DND-41 (cell line): ENCODE measurements around the gene P2RY2.
"Not testable (repeated sequence)": the region's sequence is repeated elsewhere in the genome, so short reads cannot be mapped to it uniquely, and the experiment has no call there.

Experiments
- CTCF ChIP-seq: IDR thresholded peaks from 2 replicates; pipeline ENCODE4 v1.5.1; 2012; ENCODE audit warnings: borderline replicate concordance, low read length, moderate library complexity, mild to moderate bottlenecking; ENCODE audit not compliant: poor library complexity, severe bottlenecking; ENCODE audit errors: extremely low read depth
- EZH2 ChIP-seq: IDR thresholded peaks from 3 replicates; pipeline ENCODE4 v1.6.1; 2012; ENCODE audit warnings: borderline replicate concordance, low read depth, mild to moderate bottlenecking, moderate library complexity, low read length, inconsistent platforms; ENCODE audit not compliant: severe bottlenecking

GRCh38 chr11:73197787-73198186 is 20.3 kb upstream of the P2RY2 start:
- not testable (repeated sequence) for TF ChIP-seq CTCF, EZH2
